Lung (tissue), 12 donors: ENCODE results near the gene TBC1D9B. TPM values are rescaled to one million over a fixed set of nuclear protein-coding genes. Genes with fewer than 3 reads are reported as not detected.

Source experiments
- ATAC-seq: fragments of 200-7000 bp; cut with Tn5 transposase; one replicate; pipeline ENCODE4 v1.9.1; 2020; ENCODE audit warnings: moderate number of reproducible peaks; ENCODE audit not compliant: insufficient read depth, low FRiP score
- DNase-seq, 3 donors: peaks; one replicate each; pipeline ENCODE4 v3.0.0-alpha.2; 2013 to 2017
- H3K27ac ChIP-seq, 2 donors: one replicate each; pipeline ENCODE4 v1.5.1; 2013; ENCODE audit warnings: mild to moderate bottlenecking in 2 of 2, moderate library complexity in 2 of 2, control low read depth in 1 of 2, inconsistent platforms in 1 of 2, low read depth in 1 of 2, low read length in 1 of 2
- H3K27me3 ChIP-seq, 3 donors: one replicate each; pipeline ENCODE4 v1.5.1; 2013; ENCODE audit warnings: low read length in 2 of 3; ENCODE audit not compliant: control insufficient read depth in 3 of 3, insufficient read depth in 3 of 3
- H3K36me3 ChIP-seq, 4 donors: one replicate each; pipeline ENCODE4 v1.5.1; 2013; ENCODE audit warnings: low read length in 4 of 4, mild to moderate bottlenecking in 1 of 4, moderate library complexity in 1 of 4; ENCODE audit not compliant: control insufficient read depth in 4 of 4, insufficient read depth in 4 of 4
- H3K4me1 ChIP-seq, 5 donors: one replicate each; pipeline ENCODE4 v1.5.1; 2013; ENCODE audit warnings: low read length in 5 of 5, mild to moderate bottlenecking in 2 of 5, moderate library complexity in 1 of 5; ENCODE audit not compliant: control insufficient read depth in 5 of 5, insufficient read depth in 5 of 5
- H3K4me3 ChIP-seq: one replicate; pipeline ENCODE4 v1.5.1; 2013; ENCODE audit warnings: mild to moderate bottlenecking, control low read depth, moderate library complexity
- H3K9ac ChIP-seq, 2 donors: one replicate each; pipeline ENCODE4 v1.5.1; 2013; ENCODE audit warnings: low read length in 2 of 2, control low read depth in 1 of 2; ENCODE audit not compliant: insufficient read depth in 1 of 2
- H3K9me3 ChIP-seq, 4 donors: one replicate each; pipeline ENCODE4 v1.5.1; 2013; ENCODE audit warnings: low read length in 3 of 4, mild to moderate bottlenecking in 1 of 4, moderate library complexity in 1 of 4; ENCODE audit not compliant: control insufficient read depth in 4 of 4, insufficient read depth in 3 of 4
- WGBS, 2 donors: extraction: QIAGEN DNeasy Blood & Tissue Kit; methylation state at CpG; one replicate each; pipeline ENCODE4 v1.1.7; 2013; 5-methylcytosine and 5-hydroxymethylcytosine counted together
- polyA plus RNA-seq, 2 donors: library from polyadenylated mRNA; stranded (reverse); fragments of 200-250 nt; gene quantifications; one replicate each; pipeline ENCODE4 v1.2.1, GENCODE V29; 2013
- total RNA-seq, 2 donors: library from RNA; depleted of rRNA in 1 of 2; stranded (reverse); fragments of >200 nt in 1 of 2; gene quantifications; one replicate each; pipeline ENCODE4 v1.2.1, GENCODE V29; 2014 to 2021
- TF ChIP-seq, protein P1 (sequence below): IDR thresholded peaks from 2 replicates; pipeline ENCODE4 v1.5.1; 2012; ENCODE audit warnings: mild to moderate bottlenecking; ENCODE audit errors: control extremely low read depth, extremely low read depth
- donor health status: control.
- donor health status: control.
- donor health status: Bipolar disorder and iron deficiency.
- donor health status: healthy.
- donor health status: DM: yes; HTN: yes; CAD: no.

TBC1D9B gene
- total and polyA plus RNA-seq, 4 donors = 55.9 to 129 (median 66.6) TPM

DNA sequence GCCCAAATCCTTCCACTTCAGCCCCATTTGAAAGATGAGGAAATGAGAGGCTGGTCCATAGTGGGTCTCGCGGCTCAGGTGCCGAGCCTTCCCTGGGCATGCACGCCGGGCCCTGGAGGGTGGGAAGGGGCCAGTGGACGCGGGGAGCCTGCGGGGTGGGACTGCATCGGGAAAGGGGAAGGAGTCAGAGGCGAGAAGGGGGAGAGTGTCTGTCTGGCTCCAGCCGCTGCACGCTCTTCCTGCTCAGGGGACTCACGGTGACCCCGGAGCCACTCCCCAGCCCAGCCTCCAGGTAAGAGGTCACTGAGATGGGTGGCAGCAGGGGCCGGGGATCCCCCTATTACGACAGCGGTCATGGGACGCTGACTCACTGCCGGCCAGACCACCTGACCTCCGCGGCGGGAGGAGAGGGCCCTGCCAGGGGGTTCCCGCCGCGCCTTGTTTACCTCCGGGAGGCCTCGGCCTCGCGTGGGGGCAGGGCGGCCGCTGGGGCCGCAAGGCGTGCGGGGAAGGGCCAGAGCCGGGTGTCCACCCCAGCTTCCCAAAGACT, 88.9 kb downstream of the TBC1D9B start:
- Histone ChIP-seq H3K27me3 (no peaks in the 10 kb centered on the region), H3K36me3 (peaks cover 0 to 21% (median 2%) of the 10 kb centered on the region in 4 donors), H3K9ac (peak overlapping the region in 1 of 2 donors; percentile 42), H3K27ac (peak overlapping the region; percentile 91 to 95), H3K4me3 (peak overlapping the region; percentile 27), H3K9me3 (no peaks in the 10 kb centered on the region), H3K4me1 (peaks cover 5 to 41% (median 12%) of the 10 kb centered on the region in 5 donors)
- 1% methylated on average over 27 to 35 of the region's 35 CpGs for WGBS, 2 donors
- peak; percentile 89 to 93 (median 89) for DNase-seq
- TF ChIP-seq, protein P1, sequence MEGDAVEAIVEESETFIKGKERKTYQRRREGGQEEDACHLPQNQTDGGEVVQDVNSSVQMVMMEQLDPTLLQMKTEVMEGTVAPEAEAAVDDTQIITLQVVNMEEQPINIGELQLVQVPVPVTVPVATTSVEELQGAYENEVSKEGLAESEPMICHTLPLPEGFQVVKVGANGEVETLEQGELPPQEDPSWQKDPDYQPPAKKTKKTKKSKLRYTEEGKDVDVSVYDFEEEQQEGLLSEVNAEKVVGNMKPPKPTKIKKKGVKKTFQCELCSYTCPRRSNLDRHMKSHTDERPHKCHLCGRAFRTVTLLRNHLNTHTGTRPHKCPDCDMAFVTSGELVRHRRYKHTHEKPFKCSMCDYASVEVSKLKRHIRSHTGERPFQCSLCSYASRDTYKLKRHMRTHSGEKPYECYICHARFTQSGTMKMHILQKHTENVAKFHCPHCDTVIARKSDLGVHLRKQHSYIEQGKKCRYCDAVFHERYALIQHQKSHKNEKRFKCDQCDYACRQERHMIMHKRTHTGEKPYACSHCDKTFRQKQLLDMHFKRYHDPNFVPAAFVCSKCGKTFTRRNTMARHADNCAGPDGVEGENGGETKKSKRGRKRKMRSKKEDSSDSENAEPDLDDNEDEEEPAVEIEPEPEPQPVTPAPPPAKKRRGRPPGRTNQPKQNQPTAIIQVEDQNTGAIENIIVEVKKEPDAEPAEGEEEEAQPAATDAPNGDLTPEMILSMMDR = no peak
- peak; percentile 50 for ATAC-seq

DNA sequence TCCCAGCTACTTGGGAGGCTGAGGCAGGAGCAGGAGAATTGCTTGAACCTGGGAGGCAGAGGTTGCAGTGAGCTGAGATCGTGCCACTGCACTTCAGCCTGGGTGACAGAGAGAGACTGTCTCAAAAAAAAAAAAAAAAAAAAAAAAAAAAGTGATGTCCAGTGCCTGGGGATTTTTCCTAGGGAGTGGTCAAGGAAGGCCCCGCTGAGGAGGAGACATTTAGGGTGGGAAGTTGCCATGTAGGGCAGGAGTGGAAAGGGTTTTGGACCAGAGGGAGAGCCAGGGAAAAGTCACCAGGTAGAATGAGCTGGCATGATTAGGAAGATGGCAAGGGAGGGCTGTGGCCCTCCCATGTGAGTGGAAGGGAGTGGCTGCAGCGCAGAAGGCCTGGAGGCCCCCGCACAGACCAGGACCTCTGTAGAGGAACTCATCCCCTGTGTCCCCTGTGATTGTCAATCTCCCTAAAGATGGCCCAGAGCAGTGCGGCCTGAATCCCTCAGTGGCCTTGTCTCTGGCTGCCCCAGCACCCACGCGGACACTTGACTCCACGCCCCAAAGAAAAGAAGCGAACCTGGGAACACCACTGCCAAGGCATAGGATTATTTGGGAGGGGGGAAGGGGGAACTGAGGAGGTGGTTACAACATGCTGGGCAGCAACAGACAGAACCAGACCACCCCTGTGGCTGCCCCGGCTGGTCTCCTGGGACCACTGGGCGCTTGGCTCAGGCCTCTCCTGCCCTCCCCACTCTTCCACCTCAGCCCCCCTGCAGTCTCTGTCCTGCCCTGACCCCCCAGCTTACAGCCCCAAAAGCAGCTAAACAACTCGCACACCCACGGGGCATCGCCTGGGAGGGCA, 89.6 kb downstream of the TBC1D9B start:
- peak overlapping the region; percentile 27 for H3K4me3 ChIP-seq
- H3K9me3 ChIP-seq = no peaks in the 10 kb centered on the region
- no peak for ATAC-seq
- H3K27me3 ChIP-seq = no peaks in the 10 kb centered on the region
- no peak for DNase-seq
- WGBS, 2 donors = 55 to 65% methylated on average over 14 of the region's 14 CpGs
- TF ChIP-seq, protein P1 = no peak
- peaks cover 5 to 35% (median 12%) of the 10 kb centered on the region in 5 donors for H3K4me1 ChIP-seq
- peak overlapping the region; percentile 91 to 95 for H3K27ac ChIP-seq
- no peak overlapping the region for H3K9ac ChIP-seq
- peaks cover 0 to 15% (median 3%) of the 10 kb centered on the region in 4 donors for H3K36me3 ChIP-seq

DNA sequence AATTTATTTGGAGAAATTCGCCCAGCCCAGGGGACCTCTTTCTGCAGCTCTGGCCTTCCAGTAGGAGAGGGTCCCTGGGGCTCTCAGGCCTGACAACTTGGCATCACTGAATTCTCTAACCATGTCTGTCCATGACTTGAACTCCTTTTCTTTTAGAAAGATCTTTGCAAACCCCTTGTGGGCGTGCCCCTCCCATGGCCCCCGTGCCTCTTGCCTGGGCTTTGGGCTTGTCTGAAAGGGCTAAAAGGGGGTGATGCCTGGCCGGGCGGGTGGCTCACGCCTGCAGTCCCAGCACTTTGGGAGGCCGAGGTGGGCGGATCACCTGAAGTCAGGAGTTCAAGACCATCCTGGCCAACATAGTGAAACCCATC, 90.2 kb downstream of the TBC1D9B start:
- no peak overlapping the region for H3K27ac ChIP-seq
- peaks cover 0 to 11% (median 3%) of the 10 kb centered on the region in 4 donors for H3K36me3 ChIP-seq
- no peak overlapping the region for H3K9ac ChIP-seq
- TF ChIP-seq, protein P1 = no peak
- ATAC-seq (no peak), DNase-seq (no peak)
- peaks cover 3 to 31% (median 12%) of the 10 kb centered on the region in 5 donors for H3K4me1 ChIP-seq
- no peaks in the 10 kb centered on the region for H3K9me3 ChIP-seq
- H3K27me3 ChIP-seq = no peaks in the 10 kb centered on the region
- 88 to 91% methylated on average over 8 of the region's 8 CpGs for WGBS, 2 donors
- H3K4me3 ChIP-seq = no peak overlapping the region
